ENCODE results near the gene POT1.

DNA sequence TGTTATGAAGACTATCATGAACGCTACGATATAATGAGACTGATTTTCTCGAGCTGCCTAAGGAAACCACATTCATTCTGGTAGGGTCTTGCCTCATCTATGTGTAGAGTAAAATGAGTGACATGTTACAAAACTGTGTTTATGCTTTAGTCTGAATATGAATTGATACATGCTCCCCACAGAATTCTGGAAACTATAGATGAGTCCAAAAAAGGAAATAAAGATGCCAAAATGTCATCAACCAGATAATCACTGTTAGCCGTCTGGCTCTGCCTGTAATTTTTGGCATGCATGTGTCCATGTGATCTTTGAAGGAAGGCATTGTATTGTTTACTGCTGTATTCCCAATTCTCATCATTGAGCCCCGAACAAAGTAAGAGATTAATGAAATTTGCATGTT lies 121.4 kb downstream of the POT1 start:
- TF ChIP-seq EP300 (IDR thresholded peaks at IDR 0.05) (no peak), CTCF (IDR thresholded peaks at IDR 0.05) (no peak), POLR2A (IDR thresholded peaks at IDR 0.05) (no peak)

Data from tibial nerve (tissue), 4 donors.